ENCODE results near the gene FKBP6.
"Not testable (repeated sequence)": the region's sequence is repeated elsewhere in the genome, so short reads cannot be mapped to it uniquely, and the experiment has no call there.

Gene FKBP6

DNA sequence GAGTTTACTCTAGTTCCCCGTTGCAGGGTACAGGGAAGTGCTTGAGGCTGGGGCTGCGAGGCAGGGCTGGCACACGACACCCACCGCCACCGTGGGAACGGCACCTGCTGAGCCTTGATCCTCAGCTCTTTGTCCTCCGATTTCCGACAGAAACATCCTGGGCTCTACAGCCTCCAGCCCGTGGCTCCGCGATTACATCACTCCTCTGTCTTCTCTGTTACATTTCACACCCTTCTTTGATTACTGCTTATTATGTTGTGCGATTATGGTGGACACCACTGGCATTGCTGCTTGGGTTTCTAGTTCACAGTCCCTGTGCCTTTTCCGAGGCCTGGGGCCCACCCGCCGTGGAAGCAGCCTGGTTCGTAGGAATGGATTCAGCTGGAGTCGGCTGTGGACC is 26.9 kb downstream of the FKBP6 start:
- Mint-ChIP-seq H3K4me3 (no peak overlapping the region), H3K27me3 (ENCODE audit: low read depth) (peaks cover 7% of the 10 kb centered on the region), H3K4me1 (peaks cover 22% of the 10 kb centered on the region), H3K36me3 (ENCODE audit: low read depth) (no peaks in the 10 kb centered on the region), H3K9me3 (peaks cover 11% of the 10 kb centered on the region), H3K27ac (no peak overlapping the region)
- TF ChIP-seq, protein P1, sequence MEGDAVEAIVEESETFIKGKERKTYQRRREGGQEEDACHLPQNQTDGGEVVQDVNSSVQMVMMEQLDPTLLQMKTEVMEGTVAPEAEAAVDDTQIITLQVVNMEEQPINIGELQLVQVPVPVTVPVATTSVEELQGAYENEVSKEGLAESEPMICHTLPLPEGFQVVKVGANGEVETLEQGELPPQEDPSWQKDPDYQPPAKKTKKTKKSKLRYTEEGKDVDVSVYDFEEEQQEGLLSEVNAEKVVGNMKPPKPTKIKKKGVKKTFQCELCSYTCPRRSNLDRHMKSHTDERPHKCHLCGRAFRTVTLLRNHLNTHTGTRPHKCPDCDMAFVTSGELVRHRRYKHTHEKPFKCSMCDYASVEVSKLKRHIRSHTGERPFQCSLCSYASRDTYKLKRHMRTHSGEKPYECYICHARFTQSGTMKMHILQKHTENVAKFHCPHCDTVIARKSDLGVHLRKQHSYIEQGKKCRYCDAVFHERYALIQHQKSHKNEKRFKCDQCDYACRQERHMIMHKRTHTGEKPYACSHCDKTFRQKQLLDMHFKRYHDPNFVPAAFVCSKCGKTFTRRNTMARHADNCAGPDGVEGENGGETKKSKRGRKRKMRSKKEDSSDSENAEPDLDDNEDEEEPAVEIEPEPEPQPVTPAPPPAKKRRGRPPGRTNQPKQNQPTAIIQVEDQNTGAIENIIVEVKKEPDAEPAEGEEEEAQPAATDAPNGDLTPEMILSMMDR (IDR thresholded peaks at IDR 0.05; ENCODE audit: unreplicated experiment in 3 of 3): no peak

DNA sequence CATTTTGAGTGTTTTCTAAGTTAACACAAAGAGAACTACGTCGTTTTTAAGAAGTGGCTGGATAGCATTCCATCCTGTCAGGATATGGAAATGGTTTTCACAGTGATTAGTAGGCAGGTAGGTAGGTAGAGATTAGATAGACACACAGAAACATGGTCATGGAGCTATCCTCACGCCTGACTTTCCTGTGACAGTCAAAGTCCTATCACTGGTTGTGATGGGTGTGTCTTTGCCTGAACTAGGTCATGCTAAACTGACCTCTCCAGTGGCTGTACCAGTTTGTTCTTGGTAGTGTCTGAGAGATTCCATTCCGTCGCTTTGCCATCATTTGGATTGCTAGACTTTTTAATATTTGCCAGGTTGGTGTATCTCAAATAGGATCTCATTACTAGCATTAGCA is 28.2 kb downstream of the FKBP6 start:
- no peak overlapping the region for H3K4me3 Mint-ChIP-seq
- H3K36me3 Mint-ChIP-seq (ENCODE audit: low read depth): no peaks in the 10 kb centered on the region
- TF ChIP-seq, protein P1 (IDR thresholded peaks at IDR 0.05; ENCODE audit: unreplicated experiment in 3 of 3): no peak
- H3K27ac Mint-ChIP-seq: no peak overlapping the region
- H3K9me3 Mint-ChIP-seq: peaks cover 11% of the 10 kb centered on the region
- H3K27me3 Mint-ChIP-seq (ENCODE audit: low read depth): peaks cover 7% of the 10 kb centered on the region
- peaks cover 14% of the 10 kb centered on the region for H3K4me1 Mint-ChIP-seq

DNA sequence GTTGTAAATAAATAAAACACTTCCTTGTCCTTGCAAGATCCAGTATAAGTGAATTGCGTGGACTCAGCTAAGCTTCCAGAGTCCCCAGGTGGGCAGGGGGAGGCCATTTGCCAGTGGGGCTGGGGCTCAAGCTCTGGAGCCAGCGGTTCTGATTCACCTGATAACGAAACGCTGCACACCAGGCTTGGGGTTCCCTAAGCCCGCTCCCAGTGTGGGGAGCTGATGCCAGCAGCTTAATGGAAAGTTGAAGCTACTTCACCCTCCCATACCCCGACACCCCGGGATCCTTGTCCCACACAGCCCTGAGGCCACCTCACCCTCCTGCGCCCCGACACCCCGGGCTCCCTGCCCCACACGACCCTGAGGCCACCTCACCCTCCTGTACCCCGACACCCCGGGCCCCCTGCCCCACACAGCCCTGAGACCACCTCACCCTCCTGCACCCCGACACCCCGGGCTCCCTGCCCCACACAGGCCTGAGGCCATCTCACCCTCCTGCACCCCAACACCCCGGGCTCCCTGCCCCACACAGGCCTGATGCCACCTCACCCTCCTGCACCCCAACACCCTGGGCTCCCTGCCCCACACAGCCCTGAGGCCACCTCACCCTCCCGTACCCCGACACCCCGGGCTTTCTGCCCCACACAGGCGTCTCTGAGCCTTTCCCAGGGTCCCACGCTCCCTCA is 30.8 kb downstream of the FKBP6 start:
- Mint-ChIP-seq H3K4me1 (peaks cover 6% of the 10 kb centered on the region), H3K36me3 (ENCODE audit: low read depth) (no peaks in the 10 kb centered on the region), H3K27ac (peak overlapping the region in 2 of 3 experiments; percentile 44 to 69), H3K4me3 (peak overlapping the region in 1 of 3 experiments; percentile 32), H3K27me3 (ENCODE audit: low read depth) (peaks cover 21% of the 10 kb centered on the region), H3K9me3 (peaks cover 5% of the 10 kb centered on the region)
- TF ChIP-seq, protein P1 (IDR thresholded peaks at IDR 0.05; ENCODE audit: unreplicated experiment in 3 of 3): no peak

DNA sequence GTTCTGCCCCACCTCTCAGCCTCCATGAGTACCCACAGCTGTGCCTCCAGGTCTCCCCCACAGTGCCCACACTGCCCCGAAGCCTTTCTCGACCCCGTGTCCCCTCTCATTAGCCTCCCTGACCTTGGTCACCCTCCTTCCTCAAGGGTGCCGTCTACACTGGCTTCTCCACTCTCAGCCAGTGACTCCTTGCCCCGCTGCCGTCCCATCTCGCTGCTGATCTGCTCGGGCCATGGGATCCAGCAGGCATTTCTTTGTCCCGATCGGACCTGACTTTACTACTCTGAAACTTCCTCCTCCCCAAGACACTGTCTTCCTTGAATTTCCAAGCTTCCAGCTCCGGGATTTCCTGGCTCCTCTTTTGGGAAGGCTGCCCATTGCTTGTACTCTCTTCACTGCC is 31.3 kb downstream of the FKBP6 start:
- Mint-ChIP-seq H3K27ac (peak overlapping the region in 2 of 3 experiments; percentile 12 to 41), H3K4me1 (peaks cover 6% of the 10 kb centered on the region), H3K4me3 (peak overlapping the region in 1 of 3 experiments; percentile 21), H3K9me3 (peaks cover 5% of the 10 kb centered on the region), H3K36me3 (ENCODE audit: low read depth) (no peaks in the 10 kb centered on the region), H3K27me3 (ENCODE audit: low read depth) (peaks cover 21% of the 10 kb centered on the region)
- TF ChIP-seq, protein P1 (IDR thresholded peaks at IDR 0.05; ENCODE audit: unreplicated experiment in 3 of 3): no peak

DNA sequence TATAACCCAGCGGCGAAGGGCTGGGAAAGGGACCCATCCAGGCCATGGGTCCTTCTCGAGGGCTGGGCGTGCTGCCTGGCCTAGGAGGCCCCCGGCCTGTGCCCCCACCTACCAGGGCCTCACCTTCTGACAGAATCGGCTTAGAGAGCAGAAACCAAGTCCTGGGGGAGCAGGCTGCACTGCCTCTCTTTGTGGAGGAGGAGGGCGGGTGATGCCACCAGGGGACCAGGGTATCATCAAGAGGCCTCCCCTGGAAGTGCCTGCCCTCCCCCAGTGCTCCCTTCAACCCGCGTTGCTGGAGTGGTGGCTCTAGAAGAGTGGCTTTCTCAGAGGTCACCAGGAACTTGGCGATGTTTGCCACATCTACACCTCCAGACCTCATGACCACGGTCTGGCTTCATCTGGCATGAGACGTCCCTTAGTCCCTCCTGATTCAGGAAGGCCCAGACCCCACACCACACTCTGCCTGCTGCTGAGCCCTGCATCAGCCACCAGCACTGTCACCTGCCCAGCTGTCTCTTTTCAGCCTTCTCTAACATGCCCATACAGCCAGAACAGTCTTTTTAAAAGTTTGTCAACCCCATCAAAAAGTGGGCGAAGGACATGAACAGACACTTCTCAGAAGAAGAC is 31.9 kb downstream of the FKBP6 start:
- TF ChIP-seq, protein P1 (IDR thresholded peaks at IDR 0.05; ENCODE audit: unreplicated experiment in 3 of 3): no peak

DNA sequence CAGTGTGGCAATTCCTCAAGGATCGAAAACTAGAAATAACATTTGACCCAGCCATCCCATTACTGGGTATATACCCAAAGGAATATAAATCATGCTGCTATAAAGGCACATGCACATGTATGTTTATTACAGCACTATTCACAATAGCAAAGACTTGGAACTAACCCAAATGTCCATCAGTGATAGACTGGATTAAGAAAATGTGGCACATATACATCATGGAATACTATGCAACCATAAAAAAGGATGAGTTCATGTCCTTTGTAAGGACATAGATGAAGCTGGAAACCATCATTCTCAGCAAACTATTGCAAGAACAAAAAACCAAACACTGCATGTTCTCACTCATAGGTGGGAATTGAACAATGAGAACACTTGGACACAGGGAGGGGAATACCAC is 32.6 kb downstream of the FKBP6 start:
- not testable (repeated sequence) for H3K27ac Mint-ChIP-seq; H3K9me3 Mint-ChIP-seq; H3K36me3 Mint-ChIP-seq (ENCODE audit: low read depth); H3K4me1 Mint-ChIP-seq; H3K4me3 Mint-ChIP-seq
- H3K27me3 Mint-ChIP-seq (ENCODE audit: low read depth): peaks cover 21% of the 10 kb centered on the region

More for the DNA sequence above, 31.9 kb downstream of the FKBP6 start:
- Mint-ChIP-seq H3K27ac (peak overlapping the region in 2 of 3 experiments; percentile 35 to 41), H3K36me3 (ENCODE audit: low read depth) (no peaks in the 10 kb centered on the region), H3K9me3 (peaks cover 5% of the 10 kb centered on the region), H3K4me3 (no peak overlapping the region), H3K27me3 (ENCODE audit: low read depth) (peaks cover 21% of the 10 kb centered on the region), H3K4me1 (peaks cover 6% of the 10 kb centered on the region)
